ENCODE data around the gene WNT2B.

WNT2B gene

DNA sequence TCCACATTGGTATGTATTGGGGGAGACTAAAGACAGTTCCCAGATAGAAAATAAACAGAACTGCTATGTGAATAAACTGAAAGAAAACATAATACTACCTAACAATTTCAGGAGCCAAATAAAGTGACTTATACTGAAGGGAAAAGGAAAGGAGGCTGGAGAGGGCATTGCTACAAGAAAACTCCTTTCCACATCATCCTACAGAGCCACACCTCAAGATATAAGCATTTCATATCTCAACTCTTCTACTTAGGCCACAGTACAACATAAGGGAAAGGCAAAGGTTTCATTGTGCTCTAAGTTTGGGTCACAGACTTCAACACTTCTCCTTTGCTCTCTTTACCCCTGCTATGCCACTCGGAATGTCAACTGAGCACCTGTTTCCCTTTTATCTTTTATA is 55.3 kb downstream of the WNT2B start:
- in situ Hi-C loops (cut with HindIII; ENCODE audit: low sequenced_read_pairs) = no loop called here

DNA sequence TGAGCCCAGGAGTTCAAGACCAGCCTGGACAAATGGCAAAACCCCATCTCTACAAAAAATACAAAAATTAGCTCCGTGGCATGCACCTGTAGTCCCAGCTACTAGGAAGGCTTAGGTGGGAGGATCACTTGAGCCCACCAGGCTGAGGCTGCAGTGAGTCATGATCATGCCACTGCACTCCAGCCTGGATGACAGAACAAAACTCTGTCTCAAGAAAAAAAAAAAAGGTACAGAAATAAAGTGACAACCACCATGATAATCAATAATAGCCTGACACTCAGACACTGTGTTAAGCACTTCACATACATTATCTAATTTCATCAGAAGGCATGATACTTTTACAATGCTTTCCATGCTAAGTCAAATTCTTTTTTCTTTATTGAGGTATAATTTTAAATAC is 57.0 kb downstream of the WNT2B start:
- in situ Hi-C loops (cut with HindIII; ENCODE audit: low sequenced_read_pairs) = no loop called here

DNA sequence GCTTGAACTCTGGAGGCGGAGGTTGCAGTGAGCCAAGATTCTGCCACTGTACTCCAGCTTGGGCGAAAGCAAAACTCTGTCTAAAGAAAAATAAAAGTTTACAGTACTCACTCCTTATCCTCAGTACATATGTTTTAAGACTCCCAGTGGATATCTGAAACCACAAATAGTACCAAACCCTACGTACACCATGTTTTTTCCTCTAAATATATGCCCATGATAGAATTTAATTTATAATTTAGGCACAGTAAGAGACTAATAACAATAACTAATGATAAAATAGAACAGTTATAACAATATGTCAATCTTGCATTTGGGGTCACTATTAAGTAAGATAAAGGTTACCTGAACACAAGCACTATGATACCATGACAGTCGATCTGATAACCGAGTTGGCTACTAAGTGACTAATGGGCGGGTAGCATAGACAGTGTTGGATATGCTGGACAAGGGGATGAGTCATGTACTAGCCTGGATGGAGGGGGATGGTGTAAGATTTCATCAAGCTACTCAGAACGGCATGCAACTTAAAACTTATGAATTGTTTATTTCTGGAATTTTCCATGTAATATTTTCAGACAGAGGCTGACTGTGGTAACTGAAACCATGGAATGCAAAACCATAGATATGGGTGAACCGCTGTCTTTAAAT is 66.5 kb downstream of the WNT2B start:
- in situ Hi-C loops (cut with HindIII; ENCODE audit: low sequenced_read_pairs) = no loop called here

DNA sequence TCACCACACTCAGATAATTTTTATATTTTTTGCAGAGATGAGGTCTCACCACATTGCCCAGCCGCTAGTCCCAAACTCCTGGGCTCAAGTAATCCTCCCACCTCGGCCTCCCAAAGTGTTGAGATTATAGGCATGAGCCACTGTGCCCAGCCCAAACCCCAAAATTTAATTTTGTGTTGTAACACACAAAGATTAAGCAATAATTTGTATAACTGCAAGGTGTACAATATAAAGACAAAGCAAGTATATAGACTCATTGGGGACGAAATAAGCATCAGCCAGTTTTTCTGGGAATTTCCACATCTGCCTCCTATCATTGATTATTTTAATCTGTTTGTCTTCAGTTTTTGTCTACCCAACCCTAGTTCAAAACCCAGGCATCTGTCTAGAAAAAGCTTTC is 67.5 kb downstream of the WNT2B start:
- in situ Hi-C loops (cut with HindIII; ENCODE audit: low sequenced_read_pairs) = no loop called here

All from DLD1 (cell line).